HG03097 (cell line): ENCODE measurements around the gene FKBP9.
"Not testable (repeated sequence)": the region's sequence is repeated elsewhere in the genome, so short reads cannot be mapped to it uniquely, and the experiment has no call there.

Experiments
- ATAC-seq: cut with Tn5 transposase; IDR thresholded peaks from one replicate; pipeline ENCODE4 v1.9.1; 2021; ENCODE audit not compliant: unreplicated experiment, low FRiP score

The FKBP9 gene

GRCh38 chr7:33003111-33003510 is 45.9 kb downstream of the FKBP9 start:
- not testable (repeated sequence) for ATAC-seq

DNA sequence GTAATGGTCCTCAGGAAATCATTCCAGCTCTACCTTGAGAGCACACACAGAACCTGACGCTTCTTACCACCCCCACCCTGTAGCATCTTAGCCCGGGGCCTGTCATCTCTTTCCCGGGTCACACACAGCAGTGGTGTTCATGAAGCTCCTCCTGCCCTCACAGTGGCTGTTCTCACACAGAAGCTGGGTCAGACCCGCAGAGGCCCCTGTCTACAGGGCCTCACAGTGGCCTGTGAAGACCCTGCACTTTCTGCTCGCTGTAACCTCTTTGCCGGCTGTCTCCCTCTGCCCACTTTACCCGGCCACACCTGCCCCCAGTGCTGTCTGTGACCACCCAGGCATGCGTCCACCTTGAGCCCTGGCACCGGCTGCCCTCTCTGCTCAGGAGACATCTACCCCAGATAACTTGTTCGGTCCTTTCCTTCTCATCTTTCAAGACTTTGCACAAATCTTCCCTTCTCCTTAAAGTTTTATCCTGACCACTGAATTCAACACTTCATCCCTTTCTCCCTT is 46.9 kb downstream of the FKBP9 start:
- not testable (repeated sequence) for ATAC-seq

DNA sequence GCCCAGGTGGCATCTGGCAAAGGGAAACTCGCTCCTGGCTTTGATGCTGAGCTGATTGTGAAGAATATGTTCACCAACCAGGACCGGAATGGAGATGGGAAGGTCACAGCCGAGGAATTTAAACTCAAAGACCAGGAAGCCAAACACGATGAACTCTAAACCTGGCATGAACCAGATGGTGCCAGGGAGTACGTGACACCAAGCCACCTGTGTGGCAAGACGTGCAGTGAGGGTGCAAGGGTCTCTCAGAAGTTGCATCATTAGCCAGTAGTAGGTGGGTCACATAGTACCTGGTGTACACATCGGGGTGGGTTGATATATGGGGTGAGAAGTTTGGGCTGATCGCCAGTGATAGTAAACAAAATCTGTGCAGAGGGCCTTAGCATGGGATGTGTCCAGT is 48.0 kb downstream of the FKBP9 start:
- ATAC-seq: not testable (repeated sequence)

- ATAC-seq: not testable (repeated sequence)
Observed at GRCh38 chr7:33005690-33006089, 48.5 kb downstream of the FKBP9 start.

GRCh38 chr7:33009734-33010133 is 52.5 kb downstream of the FKBP9 start:
- ATAC-seq: no peak

GRCh38 chr7:33012364-33012763 is 55.1 kb downstream of the FKBP9 start:
- no peak for ATAC-seq

GRCh38 chr7:33024189-33024757 is 67.0 kb downstream of the FKBP9 start:
- ATAC-seq: no peak

DNA sequence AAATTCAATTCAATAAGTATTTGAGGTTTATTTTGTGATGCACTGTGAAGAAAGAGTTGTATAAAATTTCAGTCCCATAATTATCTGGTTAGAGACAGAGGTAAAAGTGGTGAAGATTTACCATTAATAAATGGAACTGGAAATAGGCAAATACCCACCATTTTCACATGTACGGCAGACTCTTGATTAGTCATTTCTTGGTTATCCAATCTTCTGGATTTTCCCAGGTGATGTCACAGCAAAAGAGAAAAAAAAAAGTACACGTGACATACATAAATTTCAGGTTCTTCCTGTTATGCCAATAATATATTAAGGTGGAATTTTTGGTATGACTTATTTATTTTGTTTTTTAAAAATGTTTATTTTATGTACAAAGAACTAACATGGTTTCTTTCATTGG is 78.5 kb downstream of the FKBP9 start:
- ATAC-seq: no peak

DNA sequence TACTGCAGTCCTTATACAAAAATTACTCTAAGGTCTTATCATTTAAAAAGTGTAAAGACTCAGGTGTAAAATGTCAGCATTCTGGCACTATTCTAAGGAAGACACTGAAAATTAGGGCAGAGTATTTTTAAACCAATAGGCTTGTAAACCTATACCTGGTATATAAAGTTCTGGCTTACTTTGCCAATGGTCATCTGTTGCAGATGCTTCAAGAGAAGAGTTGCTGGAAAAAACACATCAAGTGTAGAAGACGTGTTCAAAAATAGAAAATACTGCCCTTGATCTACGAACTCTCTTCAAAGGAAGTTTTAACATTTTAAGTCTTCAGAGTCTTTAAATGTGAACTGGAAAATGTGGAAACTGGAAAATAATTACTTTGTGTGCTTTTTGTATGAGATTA is 81.4 kb downstream of the FKBP9 start:
- ATAC-seq: no peak

- ATAC-seq: no peak
Observed at GRCh38 chr7:33039257-33039902, 82.1 kb downstream of the FKBP9 start.

GRCh38 chr7:33039903-33040292 is 82.7 kb downstream of the FKBP9 start:
- no peak for ATAC-seq

- peak; percentile 87 for ATAC-seq
Observed at GRCh38 chr7:33040803-33041516, 83.7 kb downstream of the FKBP9 start.

GRCh38 chr7:33041631-33042428 is 84.6 kb downstream of the FKBP9 start:
- ATAC-seq: no peak

DNA sequence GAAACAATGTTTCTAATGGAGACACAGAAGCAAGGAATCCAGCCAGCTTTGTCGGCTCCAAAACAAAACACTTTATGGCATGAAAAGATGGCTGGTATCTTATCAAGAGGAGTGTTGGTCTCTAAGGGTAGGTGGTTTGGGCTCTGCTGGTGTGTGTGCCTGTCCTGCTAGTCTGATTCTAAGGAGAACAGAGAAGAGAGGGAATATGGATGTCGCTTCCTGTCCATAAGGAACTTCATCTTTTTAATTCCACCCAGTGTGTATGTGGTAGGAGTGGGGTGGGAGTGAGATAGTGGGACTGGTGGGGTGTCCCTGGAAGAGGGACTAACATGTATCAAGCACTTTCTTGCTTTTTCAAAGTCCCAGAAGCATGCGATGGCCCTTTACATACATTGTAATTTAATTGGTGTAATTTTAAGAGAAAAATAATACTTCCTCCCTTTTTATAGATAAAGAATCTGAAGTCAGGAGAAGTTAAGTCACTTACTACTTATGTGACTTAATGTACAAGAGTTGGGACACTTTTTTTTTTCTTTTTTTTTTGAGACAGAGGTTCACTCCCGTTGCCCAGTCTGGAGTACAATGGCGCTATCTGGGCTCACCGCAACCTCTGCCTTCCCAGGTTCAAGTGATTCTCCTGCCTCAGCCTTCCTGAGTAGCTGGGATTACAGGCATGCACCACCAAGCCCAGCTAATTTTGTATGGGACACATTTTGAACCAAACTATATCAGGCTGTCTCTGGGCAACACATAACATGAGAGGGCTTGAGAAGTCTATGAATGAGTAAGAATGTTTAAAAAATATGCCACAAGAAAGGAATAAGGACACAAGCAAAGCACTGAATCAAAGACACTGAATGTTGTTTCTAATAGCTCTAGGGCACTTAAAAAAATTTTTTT is 86.5 kb downstream of the FKBP9 start:
- no peak for ATAC-seq

DNA sequence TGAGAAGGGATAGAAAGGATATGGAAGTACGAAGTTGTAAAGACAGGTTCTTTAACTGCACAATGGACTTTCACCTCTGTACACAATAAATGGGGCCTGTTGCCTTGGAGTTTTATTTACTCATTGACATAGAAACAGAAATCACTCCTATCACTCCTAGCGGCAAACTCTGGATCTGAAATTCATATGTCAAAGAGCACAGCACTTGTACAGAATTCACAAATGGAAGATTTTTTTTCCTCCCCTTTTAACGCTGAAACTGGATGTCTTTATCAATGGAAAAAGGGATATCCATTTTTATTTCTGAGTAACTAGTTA is 87.1 kb downstream of the FKBP9 start:
- no peak for ATAC-seq

DNA sequence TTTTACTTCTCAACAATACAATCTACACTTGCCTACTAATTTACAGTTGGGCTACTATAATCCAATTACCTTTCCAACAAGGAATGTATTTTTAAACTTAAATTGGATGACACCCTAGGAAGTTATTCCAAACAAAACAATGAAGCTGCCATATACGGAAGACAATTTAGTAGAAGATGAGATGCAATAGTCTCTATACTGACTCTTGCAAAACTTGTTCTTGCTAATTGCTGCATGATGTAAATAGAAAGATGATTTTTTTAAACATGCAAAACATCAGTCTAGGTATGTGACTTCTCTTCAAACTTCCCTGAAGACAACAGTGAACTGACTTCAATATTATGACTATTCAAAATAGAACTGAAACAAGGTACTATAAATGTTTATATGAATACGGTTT is 87.7 kb downstream of the FKBP9 start:
- no peak for ATAC-seq

DNA sequence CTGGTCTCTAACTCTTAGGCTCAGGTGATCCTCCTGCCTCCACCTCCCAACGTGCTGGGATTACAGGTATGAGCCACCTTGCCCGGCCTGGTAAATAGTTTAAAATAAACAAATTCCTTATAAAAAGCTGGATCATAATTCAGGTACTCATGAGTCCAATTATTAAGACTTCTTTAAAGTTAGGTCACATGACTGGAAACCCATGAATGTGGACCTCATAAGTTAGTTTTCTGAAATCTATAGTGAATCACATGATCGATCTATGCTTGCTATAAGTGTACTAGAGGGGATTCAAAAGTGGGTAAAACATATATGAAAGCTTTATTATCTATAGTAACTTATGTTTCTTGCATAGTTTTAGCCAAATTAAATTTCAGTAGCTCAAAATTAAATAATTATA is 91.0 kb downstream of the FKBP9 start:
- no peak for ATAC-seq

DNA sequence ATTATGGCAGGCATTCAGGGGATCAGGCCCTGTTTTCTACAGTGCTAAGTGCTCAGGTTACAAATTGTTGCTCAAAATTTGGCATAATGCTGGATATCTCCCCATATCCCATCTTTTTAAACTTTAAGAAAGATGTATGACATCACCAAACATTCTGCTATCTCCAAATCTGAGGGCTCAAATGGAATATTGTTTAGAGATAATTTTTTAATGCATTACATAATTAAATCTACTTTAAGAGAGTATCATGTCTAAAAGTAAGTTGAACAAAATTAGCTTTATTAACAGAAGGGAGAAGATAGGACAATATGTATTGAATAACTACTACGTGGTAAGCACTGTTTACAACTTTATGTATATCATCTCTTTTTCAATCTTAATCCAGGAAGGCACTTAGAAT is 91.5 kb downstream of the FKBP9 start:
- ATAC-seq: no peak

DNA sequence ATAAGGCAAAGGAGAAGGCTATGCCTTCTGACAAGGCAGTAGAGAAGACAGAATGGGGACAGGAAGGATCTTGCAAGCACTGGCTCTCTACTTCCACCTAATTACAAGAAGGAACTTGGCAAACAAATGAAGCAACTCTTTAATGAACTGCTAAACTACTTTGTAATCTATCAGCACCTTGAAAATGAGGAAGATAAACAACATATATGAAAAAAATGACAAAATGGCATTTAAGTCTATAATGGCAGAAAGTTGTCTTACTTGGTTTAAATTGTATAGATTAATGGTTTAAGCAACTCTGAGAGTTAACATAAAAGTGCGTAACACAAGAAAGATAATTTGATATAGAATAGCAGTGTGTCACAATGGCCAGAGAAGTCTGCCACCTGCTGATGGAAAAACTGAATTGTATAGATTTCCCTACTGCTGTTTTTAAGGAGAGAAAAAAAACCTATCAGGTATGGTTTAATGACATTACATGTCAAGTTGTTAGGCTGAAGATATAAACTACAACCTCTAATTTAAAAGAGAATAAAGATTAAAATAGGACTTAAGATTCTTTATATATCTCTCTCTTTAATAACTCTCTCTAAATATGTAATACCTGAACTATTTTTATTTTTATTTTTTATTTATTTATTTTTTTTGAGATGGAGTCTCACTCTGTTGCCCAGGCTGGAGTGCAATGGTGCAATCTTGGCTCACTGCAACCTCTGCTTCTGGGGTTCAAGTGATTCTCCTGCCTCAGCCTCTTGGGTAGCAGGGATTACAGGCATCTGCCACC is 93.5 kb downstream of the FKBP9 start:
- ATAC-seq: no peak
